HG02973 (cell line): ENCODE data around the gene EVL.

Experiments
- ATAC-seq: cut with Tn5 transposase; IDR thresholded peaks from one replicate; pipeline ENCODE4 v1.9.1; 2021; ENCODE audit warnings: moderate library complexity; ENCODE audit not compliant: unreplicated experiment

Gene EVL

DNA sequence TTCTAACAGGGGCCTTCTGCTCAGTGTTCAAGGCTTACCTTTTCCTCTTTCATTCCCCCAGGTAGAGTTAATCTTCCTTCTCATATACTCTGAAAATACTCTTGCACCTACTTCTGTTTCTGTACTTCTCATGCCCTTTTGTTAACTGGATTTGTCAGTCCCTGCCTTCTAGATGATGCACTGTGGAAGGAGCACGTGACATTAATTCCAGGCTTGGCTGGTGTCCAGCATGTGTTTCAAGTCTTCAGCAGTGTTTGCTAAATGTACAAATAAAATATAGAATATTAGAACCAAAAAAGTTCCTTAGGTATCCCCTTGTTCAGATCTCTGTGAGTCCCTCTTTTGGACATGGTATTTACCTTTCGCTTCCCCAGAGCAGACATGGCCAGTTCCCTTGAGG, 27.9 kb upstream of the EVL start:
- ATAC-seq, result no peak

DNA sequence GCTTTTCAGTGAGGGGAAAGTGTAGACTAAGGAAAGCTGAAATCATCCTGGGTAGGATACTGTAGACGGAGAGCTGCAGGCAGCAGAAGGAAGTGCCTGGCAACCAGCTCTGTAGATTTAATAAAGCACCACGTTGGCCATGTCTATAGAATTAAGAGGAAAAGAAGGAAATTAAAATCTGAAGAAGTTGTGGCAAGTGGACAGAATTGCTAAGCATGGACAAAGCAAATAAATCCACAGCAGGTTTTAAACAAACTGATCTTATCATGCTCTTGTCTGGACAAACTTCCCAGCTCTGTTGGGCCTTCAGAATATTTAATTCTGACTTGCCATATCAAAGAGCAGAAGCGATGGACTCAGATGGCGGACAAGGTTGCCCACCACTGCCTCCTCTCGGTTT, 27.2 kb upstream of the EVL start:
- ATAC-seq, result no peak

DNA sequence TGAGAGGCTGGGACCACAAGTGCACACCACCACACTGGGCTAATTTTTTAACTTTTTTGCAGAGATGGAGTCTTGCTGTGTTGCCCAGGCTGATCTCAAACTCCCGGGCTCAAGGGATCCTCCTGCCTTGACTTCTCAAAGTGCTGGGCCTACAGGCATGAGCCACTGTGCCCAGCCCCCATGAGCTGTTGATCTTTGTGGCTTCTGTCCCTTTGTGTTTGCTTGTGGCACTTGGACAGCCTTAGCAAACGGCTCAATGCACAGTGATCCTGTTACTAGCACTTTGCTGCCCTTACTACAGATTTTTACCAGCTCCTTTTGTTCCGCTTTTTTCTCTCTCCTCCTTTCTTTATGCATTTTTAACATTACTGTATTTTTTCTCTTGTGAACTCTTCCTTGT, 25.3 kb upstream of the EVL start:
- no peak for ATAC-seq

DNA sequence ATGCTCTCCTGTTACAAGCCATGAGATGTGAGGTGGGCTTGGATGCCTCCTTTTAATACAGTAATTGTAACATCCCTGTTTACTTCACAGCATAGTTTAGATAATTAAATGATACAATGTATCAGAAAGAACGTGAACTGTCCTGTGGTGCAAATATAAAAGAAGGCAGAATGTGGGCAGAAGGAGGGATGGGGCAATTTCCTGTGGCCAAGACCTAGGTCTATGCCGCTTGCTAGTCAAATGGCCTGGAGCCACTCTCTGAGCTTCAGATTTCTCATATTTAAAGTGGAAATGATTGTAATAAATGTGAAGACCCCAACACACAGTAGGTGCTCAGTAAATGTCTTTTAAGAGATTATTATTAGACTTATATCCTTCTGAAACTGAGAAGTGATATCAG, 24.0 kb upstream of the EVL start:
- no peak for ATAC-seq

DNA sequence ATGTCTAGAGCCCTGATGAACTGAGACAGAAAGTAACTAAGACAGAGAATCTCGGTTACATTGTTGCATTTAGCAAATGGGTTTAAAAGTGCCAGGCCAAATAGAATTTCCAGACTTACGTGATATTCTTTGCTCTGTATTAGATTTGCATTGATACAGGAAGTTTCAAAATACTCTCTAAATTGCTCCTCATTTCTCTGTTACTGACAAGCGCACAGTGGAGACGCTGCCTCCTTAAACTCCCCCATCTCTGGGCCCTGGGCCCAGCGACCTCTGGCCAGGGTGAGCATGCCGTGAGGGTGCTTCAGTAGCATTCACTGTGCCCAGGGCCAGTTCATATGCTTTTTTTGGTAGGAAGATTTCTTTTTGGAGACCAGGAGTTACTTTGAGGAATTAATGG, 22.9 kb upstream of the EVL start:
- ATAC-seq, result no peak

DNA sequence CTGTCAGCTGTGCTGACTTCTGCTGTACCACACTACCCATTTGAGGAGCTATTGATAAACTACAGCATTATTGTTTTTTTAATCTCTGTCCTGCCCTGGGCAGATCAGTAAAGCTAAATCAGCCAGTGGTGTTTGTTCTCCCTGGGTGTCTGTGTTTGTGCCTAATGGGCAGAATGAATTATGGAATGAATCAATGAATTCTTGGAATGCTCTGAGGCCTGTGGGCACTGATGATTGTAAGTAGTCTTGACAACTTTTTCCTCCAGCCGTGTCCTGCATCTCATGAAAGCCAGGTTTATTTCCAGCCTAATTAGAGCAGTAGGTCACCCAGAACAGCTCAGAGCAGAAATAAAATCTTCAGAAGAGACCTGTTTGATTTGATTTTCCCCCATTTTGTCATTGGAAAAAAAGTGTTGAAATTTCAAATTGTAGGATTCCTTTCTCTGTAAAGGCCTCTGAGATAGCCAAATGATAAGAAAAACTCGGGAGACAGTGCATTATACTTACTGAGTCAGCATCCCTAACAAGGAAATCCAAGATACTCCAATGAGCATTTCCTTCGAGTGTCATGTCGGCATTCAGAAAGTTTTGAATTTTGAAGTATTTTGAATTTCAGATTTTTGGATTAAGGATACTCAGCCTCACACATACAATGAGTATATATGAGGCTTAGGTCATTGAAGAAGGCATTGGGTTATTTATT, 19.4 kb upstream of the EVL start:
- no peak for ATAC-seq

DNA sequence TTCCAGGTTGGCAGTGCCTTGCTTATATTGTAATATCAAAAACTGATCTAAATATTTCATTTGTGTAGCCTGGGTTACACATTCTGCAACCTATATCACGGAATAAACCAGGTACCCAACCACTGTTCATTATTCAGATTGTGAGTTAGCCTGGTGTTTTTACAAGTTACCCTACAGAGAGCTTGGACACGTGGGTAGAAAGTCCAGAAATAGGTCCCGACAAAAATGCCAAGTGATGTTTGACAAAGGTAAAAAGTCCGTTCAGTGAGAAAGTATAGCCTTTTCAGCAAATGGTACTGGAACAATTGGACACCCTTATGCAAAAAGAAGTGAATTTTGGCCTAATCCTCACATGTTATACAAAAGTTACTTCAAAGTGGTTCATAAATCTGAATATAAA, 17.6 kb upstream of the EVL start:
- ATAC-seq, result no peak

DNA sequence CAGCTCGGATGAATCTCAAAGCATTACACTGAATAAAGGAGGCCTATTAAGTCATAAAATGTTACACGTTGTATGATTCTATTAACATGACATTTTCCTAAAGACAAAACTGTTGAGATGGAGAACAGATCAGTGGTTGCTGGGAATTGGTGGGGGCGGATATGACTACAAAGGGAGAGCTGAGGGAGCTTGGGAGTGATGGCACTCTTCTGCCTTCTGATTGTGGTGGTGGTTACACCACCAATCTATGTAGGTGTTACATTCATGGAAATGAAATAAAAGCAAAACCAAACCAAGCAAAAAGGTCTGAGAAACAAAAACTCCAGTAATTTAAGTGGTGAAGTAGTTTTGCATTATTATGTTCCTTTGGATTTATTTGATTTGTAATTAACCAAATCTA, 16.4 kb upstream of the EVL start:
- no peak for ATAC-seq

DNA sequence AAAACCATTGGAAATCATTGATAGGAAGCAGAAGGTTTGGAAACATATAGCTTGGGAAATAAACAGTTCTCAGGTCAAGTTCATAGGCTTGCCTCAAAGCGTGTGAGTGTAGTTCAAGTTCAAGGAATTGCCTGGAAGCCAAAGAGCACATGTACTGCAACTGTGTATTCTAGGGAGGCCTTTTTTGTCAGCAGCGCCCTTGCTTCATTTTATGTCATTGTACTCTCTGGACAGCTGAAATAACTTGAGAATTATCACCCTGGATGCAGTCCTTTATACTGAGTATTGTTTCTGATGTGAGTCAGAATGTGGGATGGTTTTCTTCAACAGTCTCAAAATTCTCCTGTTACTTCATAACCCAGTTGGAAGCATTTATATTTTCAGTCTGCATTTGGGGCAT, 16.0 kb upstream of the EVL start:
- no peak for ATAC-seq

DNA sequence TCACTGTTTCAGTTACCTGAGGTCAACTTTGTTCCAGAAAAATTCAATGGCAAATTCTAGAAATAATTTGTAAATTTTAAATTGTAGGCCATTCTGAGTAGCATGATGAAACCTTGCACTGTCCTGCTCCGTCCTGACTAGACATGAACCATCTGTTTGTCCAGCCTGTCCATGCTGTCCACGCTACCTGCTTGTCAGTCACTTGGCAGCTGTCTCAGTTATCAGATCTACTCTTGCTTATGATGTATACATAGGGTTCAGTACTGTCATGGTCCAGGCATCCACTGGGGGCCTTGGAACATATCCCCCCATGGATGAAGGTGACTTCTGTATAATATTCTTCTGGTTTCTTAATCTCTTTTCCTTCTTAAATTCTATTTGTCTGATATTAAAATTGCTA, 14.1 kb upstream of the EVL start:
- no peak for ATAC-seq

DNA sequence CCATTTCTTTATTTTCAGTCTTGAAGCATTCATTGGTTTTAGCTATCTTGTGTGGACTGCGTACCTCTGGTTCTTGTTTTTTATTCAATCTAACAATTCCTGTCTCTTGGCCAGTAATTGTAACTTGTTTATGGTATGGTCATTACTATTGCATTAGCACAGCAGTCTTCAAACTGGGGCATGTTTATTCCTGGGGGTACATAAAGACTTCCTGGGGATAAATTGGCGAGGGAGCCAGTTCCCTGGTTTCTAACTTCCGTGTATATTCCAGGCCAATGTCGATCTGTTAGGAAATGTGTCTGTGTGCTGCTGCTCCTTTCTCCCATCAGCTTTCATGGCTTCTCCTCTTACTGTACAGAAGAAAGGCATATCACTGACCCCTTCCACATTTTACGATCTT, 13.7 kb upstream of the EVL start:
- no peak for ATAC-seq

DNA sequence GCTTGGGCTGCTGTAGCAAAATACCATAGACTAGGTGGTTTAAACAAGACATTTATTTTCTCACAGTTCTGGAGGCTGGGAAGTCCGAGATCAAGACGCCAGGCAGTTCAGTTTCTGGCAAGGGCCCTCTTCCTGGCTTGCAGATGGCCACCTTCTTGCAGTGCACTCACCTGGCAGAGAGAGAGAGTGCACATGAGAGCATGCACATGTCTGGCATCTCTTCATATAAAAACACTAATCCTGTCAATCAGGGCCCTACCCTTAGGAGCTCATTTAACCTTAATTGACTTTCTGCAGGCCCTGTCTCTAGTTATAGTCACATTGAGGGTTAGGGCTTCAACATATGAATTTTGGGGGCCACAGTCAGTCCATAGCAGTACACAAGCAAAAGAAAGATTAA, 12.4 kb upstream of the EVL start:
- no peak for ATAC-seq

DNA sequence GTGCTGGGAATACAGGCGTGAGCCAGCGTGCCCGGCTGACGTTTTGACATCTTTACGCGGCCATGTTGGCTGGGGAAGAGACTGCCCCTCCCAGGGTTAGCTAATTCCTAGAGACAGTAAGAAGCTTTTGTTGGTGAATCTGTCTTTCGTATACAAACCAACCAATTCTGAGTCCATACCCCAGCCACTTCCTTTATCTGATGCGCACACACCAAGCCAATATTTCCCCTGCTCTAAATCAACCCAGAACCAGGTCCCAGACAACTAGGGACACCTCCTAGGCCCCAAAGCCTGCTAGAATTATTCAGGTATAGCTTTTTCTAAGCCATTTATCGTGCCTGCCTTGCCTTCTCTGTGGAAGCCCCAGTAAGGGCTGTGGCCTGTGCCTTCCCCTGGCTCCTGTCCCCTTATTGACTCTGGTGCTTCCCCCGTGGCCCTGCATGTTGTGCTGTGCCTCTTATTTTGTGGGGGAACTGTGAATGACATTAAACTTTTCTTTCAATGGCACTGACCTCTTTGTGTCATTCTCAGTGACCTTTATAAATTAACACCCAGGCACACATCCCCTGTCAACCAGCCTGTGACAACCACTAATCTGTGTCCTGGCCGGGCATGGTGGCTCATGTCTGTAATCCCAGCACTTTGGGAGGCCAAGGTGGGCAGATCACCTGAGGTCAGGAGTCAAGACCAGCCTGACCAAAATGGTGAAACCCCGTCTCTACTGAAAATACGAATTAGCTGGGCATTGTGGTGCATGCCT, 10.7 kb upstream of the EVL start:
- no peak for ATAC-seq

DNA sequence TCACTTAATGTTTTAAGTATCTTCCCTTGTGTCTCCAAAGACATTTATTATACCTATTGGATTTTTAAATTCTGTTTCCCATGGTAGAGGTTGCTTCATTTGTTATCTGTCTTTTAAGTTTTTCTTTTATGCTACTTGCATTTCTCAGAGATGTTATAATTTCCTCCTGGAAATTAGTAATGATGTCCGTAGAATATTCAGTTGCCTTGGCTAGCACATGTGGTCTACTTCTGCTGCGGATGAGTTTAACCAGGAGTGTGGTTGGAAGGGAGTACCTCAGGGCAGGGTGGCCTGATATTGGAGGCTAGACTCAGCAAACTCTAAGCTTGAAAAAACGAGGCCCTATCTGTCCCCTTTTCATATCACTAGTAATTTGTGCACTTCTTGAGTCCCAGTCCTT, 8.8 kb upstream of the EVL start:
- ATAC-seq, result no peak

DNA sequence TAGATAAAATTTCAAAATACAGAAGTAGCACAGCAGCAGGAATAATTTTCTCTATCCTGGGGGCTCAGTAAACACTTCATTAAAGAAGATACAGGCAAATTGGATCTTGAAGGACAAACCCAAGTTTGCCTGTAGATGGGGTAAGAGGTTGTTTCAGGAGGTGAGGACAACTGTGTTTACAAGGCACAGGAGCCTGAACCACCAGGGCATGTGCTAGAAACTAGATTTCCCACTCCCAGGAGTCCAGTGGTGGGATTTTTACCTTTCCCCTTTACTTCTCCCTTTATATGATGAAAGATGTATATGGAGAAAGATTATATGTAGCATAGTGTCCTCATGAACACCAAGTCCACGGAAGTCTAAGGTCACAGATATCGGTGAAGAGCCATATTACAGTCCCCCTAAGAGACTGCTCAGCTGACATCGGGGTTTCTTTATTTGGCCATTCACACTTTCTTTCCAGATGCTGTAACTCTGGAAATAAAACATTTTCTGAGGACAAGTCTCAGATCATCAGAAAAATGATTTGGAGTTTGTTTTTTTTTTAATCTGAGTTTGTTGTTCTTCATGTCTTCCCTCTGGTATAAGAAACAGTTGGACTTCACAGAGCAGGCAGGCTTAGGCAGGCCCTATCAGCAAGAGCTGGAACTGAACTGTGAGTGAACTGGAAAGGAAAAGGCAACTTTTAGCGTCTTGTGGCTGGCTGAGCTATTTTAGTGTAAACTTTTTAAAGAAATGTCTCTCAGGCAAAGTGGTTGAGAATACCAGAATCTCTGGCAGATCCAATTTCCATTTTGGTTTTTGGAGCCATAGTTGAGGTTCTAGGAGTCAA, 8.0 kb upstream of the EVL start:
- ATAC-seq, result peak; percentile 42

DNA sequence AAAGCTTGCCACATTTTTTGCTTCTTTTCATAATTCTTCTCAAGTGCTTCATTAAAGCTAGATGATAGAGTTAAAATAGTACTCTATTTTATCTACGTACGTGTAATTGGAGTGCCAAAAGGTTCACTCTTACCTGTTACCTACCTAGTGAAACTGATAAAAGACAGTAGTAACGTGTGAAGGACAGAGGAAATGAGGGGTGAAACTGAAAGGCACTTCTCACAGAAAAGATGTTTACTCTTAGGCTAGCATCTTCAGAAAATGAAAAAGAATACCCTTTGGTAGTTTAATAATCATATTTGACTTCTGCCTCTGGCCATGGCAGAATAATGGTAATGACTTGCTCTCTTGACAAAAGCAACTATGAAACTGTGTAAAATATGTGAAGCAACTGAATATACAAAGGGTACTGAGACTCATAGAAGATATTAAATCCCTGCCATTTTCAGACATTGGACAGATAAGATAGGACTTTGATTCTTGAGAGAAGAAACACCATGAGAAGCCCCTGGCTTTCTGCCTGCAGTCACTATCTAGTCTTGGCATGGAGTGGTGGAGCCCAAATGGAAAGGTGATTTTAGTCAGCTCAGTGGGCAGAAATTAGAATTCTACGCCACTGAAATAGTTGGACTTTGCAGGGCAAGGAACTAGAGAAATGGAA, 6.3 kb upstream of the EVL start:
- peak; percentile 71 for ATAC-seq

DNA sequence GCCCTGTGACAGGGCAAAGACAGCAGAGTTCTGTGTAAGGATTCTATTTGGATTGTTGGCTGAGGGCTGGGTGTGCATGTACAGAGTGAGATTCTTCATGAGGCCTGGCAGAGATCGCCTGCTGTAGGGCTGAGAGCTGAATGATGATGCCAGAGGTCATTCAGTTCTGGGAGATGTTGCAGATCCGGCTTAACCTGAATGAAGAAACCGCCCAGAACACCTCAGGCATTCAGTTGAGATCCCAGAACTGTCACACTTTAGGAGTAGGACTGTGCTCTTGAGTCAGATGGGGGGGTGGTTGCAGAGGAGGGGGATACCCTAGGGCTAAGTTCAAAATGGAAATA, 5.8 kb upstream of the EVL start:
- no peak for ATAC-seq

DNA sequence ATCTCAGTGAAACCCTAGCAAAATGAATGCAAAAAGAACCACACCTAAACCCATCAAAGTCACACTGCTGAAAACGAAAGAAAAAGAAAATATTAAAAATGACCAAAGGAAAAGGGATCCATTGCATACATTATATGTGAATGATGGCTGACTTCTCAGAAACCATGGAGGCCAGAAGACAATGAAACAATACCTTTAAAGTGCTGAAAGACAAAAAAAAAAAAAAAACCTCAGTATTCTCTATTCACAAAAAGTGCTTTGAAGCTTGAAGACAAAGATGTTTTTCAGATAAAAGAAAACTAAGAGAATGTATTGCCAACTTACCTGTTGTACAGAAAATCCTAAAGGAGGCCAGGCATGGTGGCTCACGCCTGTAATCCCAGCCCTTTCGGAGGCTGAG, 4.5 kb upstream of the EVL start:
- ATAC-seq, result no peak

DNA sequence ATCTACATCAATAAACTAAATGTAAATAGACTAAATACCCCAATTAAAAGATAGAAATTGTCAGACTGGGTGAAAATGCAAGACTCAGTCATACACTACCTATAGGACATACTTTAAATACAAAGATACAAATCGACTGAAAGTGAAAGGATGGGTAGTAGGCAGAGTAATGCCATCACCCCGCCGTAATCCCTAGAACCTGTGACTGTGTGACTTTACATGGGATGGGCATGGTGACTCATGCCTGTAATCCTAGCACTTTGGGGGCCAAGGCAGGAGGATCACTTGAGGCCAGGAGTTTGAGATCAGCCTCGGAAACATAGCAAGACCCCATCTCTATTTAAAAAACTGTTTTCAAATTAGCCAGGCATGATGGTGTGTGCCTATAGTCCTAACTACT, 2.6 kb upstream of the EVL start:
- ATAC-seq, result no peak

DNA sequence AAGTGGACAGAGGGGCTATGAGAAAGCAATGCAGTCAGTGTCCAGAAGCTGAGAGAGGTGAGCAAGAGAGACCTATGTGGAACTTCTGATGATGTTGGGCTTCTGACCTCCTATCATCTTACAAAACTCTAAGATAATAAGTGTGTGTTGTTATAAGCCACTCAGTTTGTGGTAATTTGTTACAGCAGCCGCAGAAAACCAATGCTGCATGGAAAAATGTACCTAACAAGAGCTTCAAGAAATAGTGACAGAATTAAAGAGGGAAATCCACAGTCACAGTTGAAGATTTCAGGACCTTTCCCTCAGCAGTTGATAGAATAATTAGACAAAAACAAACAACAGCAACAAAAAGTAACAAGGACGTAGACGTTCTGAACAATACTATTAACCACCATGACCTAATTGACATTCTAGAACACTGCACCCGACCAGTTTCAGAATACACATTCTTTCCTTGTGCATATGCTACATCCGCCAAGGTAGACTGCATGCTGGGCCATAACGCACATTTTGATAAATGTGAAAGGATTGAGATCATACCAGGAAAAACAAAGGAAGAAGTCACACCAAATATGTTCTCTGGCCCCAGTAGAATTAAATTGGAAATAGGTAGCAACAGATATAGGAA, 1.8 kb upstream of the EVL start:
- no peak for ATAC-seq
